ENCODE results near the gene VTI1A.

VTI1A gene

GRCh38 chr10:112424651-112425050 lies 22.4 kb upstream of the VTI1A start:
- Histone ChIP-seq H3K27ac (ENCODE audit: insufficient read depth, low read length, poor library complexity, severe bottlenecking) (no peak overlapping the region), H3K36me3 (ENCODE audit: control insufficient read depth, insufficient read depth, low read length) (peaks cover 83% of the 10 kb centered on the region), H3K4me3 (ENCODE audit: insufficient read depth, low read depth, low read length, poor library complexity, severe bottlenecking) (no peak overlapping the region), H3K9me3 (ENCODE audit: control insufficient read depth, low read length) (no peaks in the 10 kb centered on the region), H3K27me3 (replicated peaks; ENCODE audit: control insufficient read depth, insufficient read depth, low read length, poor library complexity, severe bottlenecking) (no peaks in the 10 kb centered on the region), H3K4me1 (ENCODE audit: control insufficient read depth, insufficient read depth, low read length, poor library complexity, severe bottlenecking) (no peaks in the 10 kb centered on the region)
- DNase-seq: no peak

GRCh38 chr10:112426111-112426510 lies 20.9 kb upstream of the VTI1A start:
- no peak overlapping the region for H3K27ac ChIP-seq (ENCODE audit: insufficient read depth, low read length, poor library complexity, severe bottlenecking)
- H3K4me1 ChIP-seq (ENCODE audit: control insufficient read depth, insufficient read depth, low read length, poor library complexity, severe bottlenecking): no peaks in the 10 kb centered on the region
- no peaks in the 10 kb centered on the region for H3K9me3 ChIP-seq (ENCODE audit: control insufficient read depth, low read length)
- DNase-seq: no peak
- H3K27me3 ChIP-seq (replicated peaks; ENCODE audit: control insufficient read depth, insufficient read depth, low read length, poor library complexity, severe bottlenecking): no peaks in the 10 kb centered on the region
- peaks cover 90% of the 10 kb centered on the region for H3K36me3 ChIP-seq (ENCODE audit: control insufficient read depth, insufficient read depth, low read length)
- no peak overlapping the region for H3K4me3 ChIP-seq (ENCODE audit: insufficient read depth, low read depth, low read length, poor library complexity, severe bottlenecking)

GRCh38 chr10:112429147-112429546 lies 17.9 kb upstream of the VTI1A start:
- Histone ChIP-seq H3K27ac (ENCODE audit: insufficient read depth, low read length, poor library complexity, severe bottlenecking) (no peak overlapping the region), H3K27me3 (replicated peaks; ENCODE audit: control insufficient read depth, insufficient read depth, low read length, poor library complexity, severe bottlenecking) (no peaks in the 10 kb centered on the region), H3K4me3 (ENCODE audit: insufficient read depth, low read depth, low read length, poor library complexity, severe bottlenecking) (no peak overlapping the region), H3K36me3 (ENCODE audit: control insufficient read depth, insufficient read depth, low read length) (peaks cover 84% of the 10 kb centered on the region), H3K4me1 (ENCODE audit: control insufficient read depth, insufficient read depth, low read length, poor library complexity, severe bottlenecking) (no peaks in the 10 kb centered on the region), H3K9me3 (ENCODE audit: control insufficient read depth, low read length) (no peaks in the 10 kb centered on the region)
- DNase-seq: no peak

GRCh38 chr10:112429654-112430230 lies 17.3 kb upstream of the VTI1A start:
- H3K27me3 ChIP-seq (replicated peaks; ENCODE audit: control insufficient read depth, insufficient read depth, low read length, poor library complexity, severe bottlenecking): no peaks in the 10 kb centered on the region
- no peak overlapping the region for H3K4me3 ChIP-seq (ENCODE audit: insufficient read depth, low read depth, low read length, poor library complexity, severe bottlenecking)
- H3K9me3 ChIP-seq (ENCODE audit: control insufficient read depth, low read length): no peaks in the 10 kb centered on the region
- no peak overlapping the region for H3K27ac ChIP-seq (ENCODE audit: insufficient read depth, low read length, poor library complexity, severe bottlenecking)
- H3K4me1 ChIP-seq (ENCODE audit: control insufficient read depth, insufficient read depth, low read length, poor library complexity, severe bottlenecking): no peaks in the 10 kb centered on the region
- H3K36me3 ChIP-seq (ENCODE audit: control insufficient read depth, insufficient read depth, low read length): peaks cover 82% of the 10 kb centered on the region
- no peak for DNase-seq

- no peak for DNase-seq
- Histone ChIP-seq H3K27ac (ENCODE audit: insufficient read depth, low read length, poor library complexity, severe bottlenecking) (no peak overlapping the region), H3K4me1 (ENCODE audit: control insufficient read depth, insufficient read depth, low read length, poor library complexity, severe bottlenecking) (no peaks in the 10 kb centered on the region), H3K36me3 (ENCODE audit: control insufficient read depth, insufficient read depth, low read length) (peaks cover 56% of the 10 kb centered on the region), H3K4me3 (ENCODE audit: insufficient read depth, low read depth, low read length, poor library complexity, severe bottlenecking) (no peak overlapping the region), H3K9me3 (ENCODE audit: control insufficient read depth, low read length) (no peaks in the 10 kb centered on the region), H3K27me3 (replicated peaks; ENCODE audit: control insufficient read depth, insufficient read depth, low read length, poor library complexity, severe bottlenecking) (no peaks in the 10 kb centered on the region)
Observed at GRCh38 chr10:112433136-112433535, 13.9 kb upstream of the VTI1A start.

- Histone ChIP-seq H3K4me3 (ENCODE audit: insufficient read depth, low read depth, low read length, poor library complexity, severe bottlenecking) (no peak overlapping the region), H3K36me3 (ENCODE audit: control insufficient read depth, insufficient read depth, low read length) (peaks cover 44% of the 10 kb centered on the region), H3K4me1 (ENCODE audit: control insufficient read depth, insufficient read depth, low read length, poor library complexity, severe bottlenecking) (no peaks in the 10 kb centered on the region), H3K9me3 (ENCODE audit: control insufficient read depth, low read length) (no peaks in the 10 kb centered on the region), H3K27ac (ENCODE audit: insufficient read depth, low read length, poor library complexity, severe bottlenecking) (no peak overlapping the region), H3K27me3 (replicated peaks; ENCODE audit: control insufficient read depth, insufficient read depth, low read length, poor library complexity, severe bottlenecking) (no peaks in the 10 kb centered on the region)
- no peak for DNase-seq
Observed at GRCh38 chr10:112434988-112435619, 11.9 kb upstream of the VTI1A start.

- no peak overlapping the region for H3K27ac ChIP-seq (ENCODE audit: insufficient read depth, low read length, poor library complexity, severe bottlenecking)
- H3K4me3 ChIP-seq (ENCODE audit: insufficient read depth, low read depth, low read length, poor library complexity, severe bottlenecking): no peak overlapping the region
- H3K36me3 ChIP-seq (ENCODE audit: control insufficient read depth, insufficient read depth, low read length): peaks cover 37% of the 10 kb centered on the region
- H3K27me3 ChIP-seq (replicated peaks; ENCODE audit: control insufficient read depth, insufficient read depth, low read length, poor library complexity, severe bottlenecking): no peaks in the 10 kb centered on the region
- no peaks in the 10 kb centered on the region for H3K4me1 ChIP-seq (ENCODE audit: control insufficient read depth, insufficient read depth, low read length, poor library complexity, severe bottlenecking)
- no peak for DNase-seq
- H3K9me3 ChIP-seq (ENCODE audit: control insufficient read depth, low read length): no peaks in the 10 kb centered on the region
Observed at GRCh38 chr10:112438356-112438755, 8.7 kb upstream of the VTI1A start.

GRCh38 chr10:112441520-112441919 lies 5.5 kb upstream of the VTI1A start:
- no peak for DNase-seq
- H3K36me3 ChIP-seq (ENCODE audit: control insufficient read depth, insufficient read depth, low read length): peaks cover 30% of the 10 kb centered on the region
- no peaks in the 10 kb centered on the region for H3K27me3 ChIP-seq (replicated peaks; ENCODE audit: control insufficient read depth, insufficient read depth, low read length, poor library complexity, severe bottlenecking)
- H3K4me1 ChIP-seq (ENCODE audit: control insufficient read depth, insufficient read depth, low read length, poor library complexity, severe bottlenecking): peaks cover 10% of the 10 kb centered on the region
- H3K27ac ChIP-seq (ENCODE audit: insufficient read depth, low read length, poor library complexity, severe bottlenecking): no peak overlapping the region
- no peak overlapping the region for H3K4me3 ChIP-seq (ENCODE audit: insufficient read depth, low read depth, low read length, poor library complexity, severe bottlenecking)
- no peaks in the 10 kb centered on the region for H3K9me3 ChIP-seq (ENCODE audit: control insufficient read depth, low read length)

GRCh38 chr10:112442063-112442462 lies 5.0 kb upstream of the VTI1A start:
- no peak overlapping the region for H3K27ac ChIP-seq (ENCODE audit: insufficient read depth, low read length, poor library complexity, severe bottlenecking)
- no peak for DNase-seq
- H3K27me3 ChIP-seq (replicated peaks; ENCODE audit: control insufficient read depth, insufficient read depth, low read length, poor library complexity, severe bottlenecking): no peaks in the 10 kb centered on the region
- no peak overlapping the region for H3K4me3 ChIP-seq (ENCODE audit: insufficient read depth, low read depth, low read length, poor library complexity, severe bottlenecking)
- H3K9me3 ChIP-seq (ENCODE audit: control insufficient read depth, low read length): no peaks in the 10 kb centered on the region
- peaks cover 30% of the 10 kb centered on the region for H3K36me3 ChIP-seq (ENCODE audit: control insufficient read depth, insufficient read depth, low read length)
- peaks cover 10% of the 10 kb centered on the region for H3K4me1 ChIP-seq (ENCODE audit: control insufficient read depth, insufficient read depth, low read length, poor library complexity, severe bottlenecking)

- Histone ChIP-seq H3K36me3 (ENCODE audit: control insufficient read depth, insufficient read depth, low read length) (peaks cover 14% of the 10 kb centered on the region), H3K9me3 (ENCODE audit: control insufficient read depth, low read length) (no peaks in the 10 kb centered on the region), H3K27me3 (replicated peaks; ENCODE audit: control insufficient read depth, insufficient read depth, low read length, poor library complexity, severe bottlenecking) (no peaks in the 10 kb centered on the region), H3K4me3 (ENCODE audit: insufficient read depth, low read depth, low read length, poor library complexity, severe bottlenecking) (peak overlapping the region; percentile 100), H3K4me1 (ENCODE audit: control insufficient read depth, insufficient read depth, low read length, poor library complexity, severe bottlenecking) (peaks cover 15% of the 10 kb centered on the region), H3K27ac (ENCODE audit: insufficient read depth, low read length, poor library complexity, severe bottlenecking) (peak overlapping the region; percentile 91)
- DNase-seq: no peak
Observed at GRCh38 chr10:112446055-112446854, 760 bp upstream of the VTI1A start.

All from effector memory CD4-positive, alpha-beta T cell (primary cell).